Subcutaneous abdominal adipose tissue (tissue), 5 donors: Measurements from ENCODE around the gene TBX21.

Source experiments
- H3K27ac ChIP-seq: one replicate; pipeline ENCODE4 v1.7.0; 2013; ENCODE audit warnings: low read depth, mild to moderate bottlenecking, inconsistent platforms, low read length, moderate library complexity
- H3K27me3 ChIP-seq, 5 donors: one replicate each; pipeline ENCODE4 v1.7.0; 2013; ENCODE audit warnings: low read length in 5 of 5, inconsistent platforms in 1 of 5; ENCODE audit not compliant: control insufficient read depth in 5 of 5, insufficient read depth in 4 of 5
- H3K36me3 ChIP-seq, 5 donors: one replicate each; pipeline ENCODE4 v1.7.0; 2013; ENCODE audit warnings: low read length in 5 of 5; ENCODE audit not compliant: control insufficient read depth in 5 of 5, insufficient read depth in 5 of 5
- H3K4me1 ChIP-seq, 5 donors: one replicate each; pipeline ENCODE4 v1.7.0; 2013; ENCODE audit warnings: low read length in 5 of 5, mild to moderate bottlenecking in 3 of 5, moderate library complexity in 1 of 5; ENCODE audit not compliant: control insufficient read depth in 5 of 5, insufficient read depth in 5 of 5
- H3K4me3 ChIP-seq, 5 donors: one replicate each; pipeline ENCODE4 v1.7.0; 2013; ENCODE audit warnings: low read length in 5 of 5, low read depth in 1 of 5
- H3K9ac ChIP-seq, 5 donors: one replicate each; pipeline ENCODE4 v1.7.0; 2013; ENCODE audit warnings: low read length in 5 of 5, mild to moderate bottlenecking in 4 of 5, moderate library complexity in 3 of 5
- H3K9me3 ChIP-seq, 5 donors: one replicate each; pipeline ENCODE4 v1.7.0; 2013; ENCODE audit warnings: low read length in 5 of 5; ENCODE audit not compliant: control insufficient read depth in 5 of 5
- donor health status: healthy.
- donor health status: healthy.
- donor health status: healthy.
- donor health status: healthy.
- donor health status: healthy.

TBX21 gene, protein sequence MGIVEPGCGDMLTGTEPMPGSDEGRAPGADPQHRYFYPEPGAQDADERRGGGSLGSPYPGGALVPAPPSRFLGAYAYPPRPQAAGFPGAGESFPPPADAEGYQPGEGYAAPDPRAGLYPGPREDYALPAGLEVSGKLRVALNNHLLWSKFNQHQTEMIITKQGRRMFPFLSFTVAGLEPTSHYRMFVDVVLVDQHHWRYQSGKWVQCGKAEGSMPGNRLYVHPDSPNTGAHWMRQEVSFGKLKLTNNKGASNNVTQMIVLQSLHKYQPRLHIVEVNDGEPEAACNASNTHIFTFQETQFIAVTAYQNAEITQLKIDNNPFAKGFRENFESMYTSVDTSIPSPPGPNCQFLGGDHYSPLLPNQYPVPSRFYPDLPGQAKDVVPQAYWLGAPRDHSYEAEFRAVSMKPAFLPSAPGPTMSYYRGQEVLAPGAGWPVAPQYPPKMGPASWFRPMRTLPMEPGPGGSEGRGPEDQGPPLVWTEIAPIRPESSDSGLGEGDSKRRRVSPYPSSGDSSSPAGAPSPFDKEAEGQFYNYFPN

DNA sequence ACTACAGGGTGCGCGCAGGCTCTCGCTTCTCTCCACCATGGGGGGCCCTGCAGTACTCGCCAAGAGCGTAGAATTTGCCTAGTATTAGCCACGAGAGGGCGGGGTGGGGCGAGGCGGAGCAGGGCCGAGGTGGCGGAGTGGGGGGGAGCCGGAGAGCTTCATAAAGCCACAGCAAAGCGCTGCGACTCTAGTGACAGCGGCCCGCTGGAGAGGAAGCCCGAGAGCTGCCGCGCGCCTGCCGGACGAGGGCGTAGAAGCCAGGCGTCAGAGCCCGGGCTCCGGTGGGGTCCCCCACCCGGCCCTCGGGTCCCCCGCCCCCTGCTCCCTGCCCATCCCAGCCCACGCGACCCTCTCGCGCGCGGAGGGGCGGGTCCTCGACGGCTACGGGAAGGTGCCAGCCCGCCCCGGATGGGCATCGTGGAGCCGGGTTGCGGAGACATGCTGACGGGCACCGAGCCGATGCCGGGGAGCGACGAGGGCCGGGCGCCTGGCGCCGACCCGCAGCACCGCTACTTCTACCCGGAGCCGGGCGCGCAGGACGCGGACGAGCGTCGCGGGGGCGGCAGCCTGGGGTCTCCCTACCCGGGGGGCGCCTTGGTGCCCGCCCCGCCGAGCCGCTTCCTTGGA lies at the start of gene TBX21:
Gene TBX21 (plus strand): TSS at position 190 of the 627 bp plus-strand sequence. CDS start 219 bp downstream, at position 409.
- Histone ChIP-seq H3K9me3 (no peaks in the 10 kb centered on the region), H3K4me3 (peak within 1 kb of the TSS; percentile 2 to 57 (median 43)), H3K27me3 (peaks cover 13 to 44% (median 41%) of the 10 kb centered on the region in 5 donors)

DNA sequence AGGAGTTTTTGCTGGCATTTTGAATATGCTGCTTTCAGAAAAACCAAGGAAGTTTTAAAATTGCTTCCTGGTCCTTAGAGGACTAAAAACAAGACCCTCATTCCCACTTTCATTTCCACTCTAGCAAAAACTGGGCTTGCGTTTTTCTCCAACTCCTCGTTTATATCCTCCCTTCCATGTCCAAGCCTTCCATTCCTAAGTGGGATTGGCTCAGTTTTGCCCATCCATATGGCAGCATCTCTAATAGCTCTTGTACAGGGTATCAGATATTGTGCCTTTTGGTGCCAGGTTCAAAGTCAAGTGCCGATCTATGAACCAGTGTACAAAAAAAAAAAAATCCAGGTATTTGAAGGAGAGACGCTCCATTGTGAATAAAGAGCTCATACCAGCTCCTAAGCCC lies 49.0 kb upstream of the TBX21 start:
- H3K27me3 ChIP-seq = no peaks in the 10 kb centered on the region
- peak overlapping the region; percentile 65 for H3K27ac ChIP-seq
- H3K36me3 ChIP-seq = peaks cover 17 to 53% (median 35%) of the 10 kb centered on the region in 5 donors
- no peaks in the 10 kb centered on the region for H3K9me3 ChIP-seq
- H3K4me1 ChIP-seq = peaks cover 0 to 32% (median 17%) of the 10 kb centered on the region in 5 donors
- no peak overlapping the region for H3K9ac ChIP-seq
- no peak overlapping the region for H3K4me3 ChIP-seq

More for the DNA sequence above, at the start of gene TBX21:
- no peak within 1 kb of the TSS for H3K27ac ChIP-seq
- peaks cover 0 to 17% (median 8%) of the 10 kb centered on the region in 5 donors for H3K4me1 ChIP-seq
- H3K9ac ChIP-seq = peak within 1 kb of the TSS in 1 of 5 donors; percentile 28
- H3K36me3 ChIP-seq = no peaks in the 10 kb centered on the region

- Histone ChIP-seq H3K4me3 (no peak overlapping the region), H3K27me3 (no peaks in the 10 kb centered on the region), H3K27ac (peak overlapping the region; percentile 65), H3K36me3 (peaks cover 14 to 47% (median 29%) of the 10 kb centered on the region in 5 donors), H3K9ac (no peak overlapping the region), H3K9me3 (no peaks in the 10 kb centered on the region), H3K4me1 (peaks cover 0 to 32% (median 17%) of the 10 kb centered on the region in 5 donors)
Measured at GRCh38 chr17:47684535-47685193, 48.4 kb upstream of the TBX21 start.

- Histone ChIP-seq H3K9ac (peak overlapping the region in 2 of 5 donors; percentile 9 to 60), H3K27ac (peak overlapping the region; percentile 65), H3K4me3 (no peak overlapping the region), H3K36me3 (peaks cover 5 to 36% (median 20%) of the 10 kb centered on the region in 5 donors), H3K27me3 (no peaks in the 10 kb centered on the region), H3K4me1 (peaks cover 0 to 32% (median 17%) of the 10 kb centered on the region in 5 donors), H3K9me3 (no peaks in the 10 kb centered on the region)
Measured at GRCh38 chr17:47685556-47686275, 47.3 kb upstream of the TBX21 start.

DNA sequence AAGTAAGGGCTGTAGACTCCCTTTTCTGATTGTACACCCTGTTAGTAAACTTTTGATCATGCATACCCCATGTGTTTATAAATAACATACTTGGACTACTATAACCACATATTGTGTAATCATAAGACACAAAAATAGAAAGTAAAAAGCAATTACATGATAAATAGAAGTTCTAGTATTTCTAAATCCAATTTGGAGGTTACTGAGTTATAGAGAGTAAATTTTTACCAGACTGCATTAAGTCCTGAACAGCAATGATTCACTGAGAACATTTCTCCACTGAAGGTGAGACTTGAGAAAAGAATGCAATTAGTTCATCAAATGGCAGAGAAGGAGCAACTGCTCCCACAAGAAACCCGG lies 46.8 kb upstream of the TBX21 start:
- Histone ChIP-seq H3K27me3 (no peaks in the 10 kb centered on the region), H3K4me1 (peaks cover 0 to 32% (median 17%) of the 10 kb centered on the region in 5 donors), H3K9me3 (no peaks in the 10 kb centered on the region), H3K27ac (peak overlapping the region; percentile 65), H3K9ac (peak overlapping the region in 2 of 5 donors; percentile 9 to 60), H3K36me3 (peaks cover 4 to 33% (median 16%) of the 10 kb centered on the region in 5 donors), H3K4me3 (no peak overlapping the region)

DNA sequence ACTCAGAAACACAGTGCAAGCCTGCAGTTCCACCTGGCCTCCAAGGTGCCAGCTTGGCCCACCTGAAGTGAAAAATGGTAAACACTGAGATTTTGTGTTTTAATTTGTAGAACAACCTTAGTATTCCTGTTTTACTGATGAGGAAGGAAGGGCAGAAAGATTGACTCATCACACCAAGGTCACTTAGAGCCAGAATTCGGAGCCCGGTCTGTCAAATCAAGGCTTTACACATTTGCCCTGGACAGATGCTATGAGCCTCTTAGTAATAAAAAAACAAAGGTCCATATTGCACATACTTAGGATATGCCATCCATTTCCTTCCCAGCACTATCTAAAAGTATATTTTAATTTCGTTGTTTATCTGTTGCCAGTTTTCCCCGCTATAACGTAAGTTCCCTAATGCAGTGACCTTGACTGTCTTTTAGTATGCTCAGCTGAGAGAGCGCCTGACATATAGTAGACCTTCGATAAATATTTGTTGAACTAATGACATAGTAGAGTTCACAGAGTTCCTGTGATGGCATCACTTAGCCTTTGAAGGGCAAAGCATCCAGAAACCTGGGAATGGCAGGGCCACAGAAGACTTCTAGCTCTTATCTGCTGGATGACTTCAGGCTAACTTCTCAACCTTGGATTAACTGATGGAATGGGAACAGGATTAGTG lies 46.2 kb upstream of the TBX21 start:
- Histone ChIP-seq H3K27ac (peak overlapping the region; percentile 65), H3K27me3 (no peaks in the 10 kb centered on the region), H3K9ac (no peak overlapping the region), H3K36me3 (peaks cover 4 to 31% (median 12%) of the 10 kb centered on the region in 5 donors), H3K4me1 (peaks cover 0 to 32% (median 17%) of the 10 kb centered on the region in 5 donors), H3K9me3 (no peaks in the 10 kb centered on the region), H3K4me3 (no peak overlapping the region)

DNA sequence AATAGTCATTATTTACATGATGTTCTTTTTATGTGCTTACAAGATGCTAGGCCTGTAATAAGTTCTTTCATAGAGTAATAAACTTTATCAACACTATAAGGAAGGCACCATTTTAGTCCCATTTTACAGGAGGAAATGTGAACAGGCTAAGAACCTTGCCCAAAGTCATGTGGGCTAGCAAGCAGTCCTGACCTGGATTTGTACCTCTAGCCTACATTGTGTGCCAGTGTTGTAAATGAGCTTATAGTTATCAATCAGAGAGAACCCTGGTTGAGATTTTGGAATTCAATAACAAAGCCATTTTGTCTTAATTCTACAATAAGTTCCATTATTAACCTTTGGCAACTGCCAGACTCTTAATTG lies 45.7 kb upstream of the TBX21 start:
- H3K4me3 ChIP-seq = no peak overlapping the region
- no peaks in the 10 kb centered on the region for H3K9me3 ChIP-seq
- H3K36me3 ChIP-seq = peaks cover 0 to 25% (median 7%) of the 10 kb centered on the region in 5 donors
- peaks cover 0 to 32% (median 17%) of the 10 kb centered on the region in 5 donors for H3K4me1 ChIP-seq
- H3K27me3 ChIP-seq = no peaks in the 10 kb centered on the region
- H3K27ac ChIP-seq = peak overlapping the region; percentile 65
- no peak overlapping the region for H3K9ac ChIP-seq

GRCh38 chr17:47687748-47688147 lies 45.3 kb upstream of the TBX21 start:
- Histone ChIP-seq H3K36me3 (peaks cover 0 to 21% (median 3%) of the 10 kb centered on the region in 5 donors), H3K4me3 (no peak overlapping the region), H3K9me3 (no peaks in the 10 kb centered on the region), H3K9ac (no peak overlapping the region), H3K27me3 (no peaks in the 10 kb centered on the region), H3K27ac (peak overlapping the region; percentile 65), H3K4me1 (peaks cover 0 to 32% (median 21%) of the 10 kb centered on the region in 5 donors)

GRCh38 chr17:47690121-47690520 lies 42.9 kb upstream of the TBX21 start:
- Histone ChIP-seq H3K4me1 (peaks cover 5 to 40% (median 34%) of the 10 kb centered on the region in 5 donors), H3K4me3 (no peak overlapping the region), H3K9ac (no peak overlapping the region), H3K27me3 (no peaks in the 10 kb centered on the region), H3K27ac (no peak overlapping the region), H3K36me3 (peaks cover 0 to 12% (median 0%) of the 10 kb centered on the region in 5 donors), H3K9me3 (no peaks in the 10 kb centered on the region)
